Activated T-cell treated with anti-CD3 and anti-CD28 coated beads for 4 hours (primary cell): Measurements from ENCODE around the gene MAEA.
A peak's percentile ranks its signal among the peaks of the same experiment; 100 is the strongest.
"Not testable (repeated sequence)": the region's sequence is repeated elsewhere in the genome, so short reads cannot be mapped to it uniquely, and the experiment has no call there.

ENCODE experiments used
- DNase-seq: peaks from one replicate; pipeline ENCODE4 v3.0.0-alpha.2; 2020

MAEA gene

DNA sequence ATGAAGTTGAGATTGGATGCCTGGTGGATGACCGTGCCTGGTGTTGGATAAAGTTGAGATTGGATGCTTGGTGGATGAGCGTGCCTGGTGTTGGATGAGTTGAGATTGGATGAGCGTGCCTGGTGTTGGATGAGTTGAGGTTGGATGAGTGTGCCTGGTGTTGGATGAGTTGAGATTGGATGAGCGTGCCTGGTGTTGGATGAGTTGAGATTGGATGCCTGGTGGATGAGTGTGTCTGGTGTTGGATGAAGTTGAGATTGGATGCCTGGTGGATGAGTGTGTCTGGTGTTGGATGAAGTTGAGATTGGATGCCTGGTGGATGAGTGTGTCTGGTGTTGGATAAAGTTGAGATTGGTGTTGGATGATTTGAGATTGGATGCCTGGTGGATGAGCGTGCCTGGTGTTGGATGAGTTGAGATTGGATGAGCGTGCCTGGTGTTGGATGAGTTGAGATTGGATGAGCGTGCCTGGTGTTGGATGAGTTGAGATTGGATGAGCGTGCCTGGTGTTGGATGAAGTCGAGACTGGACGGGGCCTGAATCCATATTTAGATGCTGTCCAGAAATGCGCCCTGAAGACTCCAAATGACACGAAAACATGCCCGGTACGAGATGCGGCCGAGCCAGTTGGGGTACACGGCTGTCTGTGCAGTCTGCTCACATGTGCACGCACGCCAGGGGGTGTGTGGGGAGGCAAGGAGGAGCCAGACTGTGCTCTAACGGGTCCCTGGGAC, 34.9 kb downstream of the MAEA start:
- DNase-seq = not testable (repeated sequence)

- no peak for DNase-seq
Observed at GRCh38 chr4:1325176-1325480, 35.4 kb downstream of the MAEA start.

- no peak for DNase-seq
Observed at GRCh38 chr4:1325681-1326635, 36.3 kb downstream of the MAEA start.

DNA sequence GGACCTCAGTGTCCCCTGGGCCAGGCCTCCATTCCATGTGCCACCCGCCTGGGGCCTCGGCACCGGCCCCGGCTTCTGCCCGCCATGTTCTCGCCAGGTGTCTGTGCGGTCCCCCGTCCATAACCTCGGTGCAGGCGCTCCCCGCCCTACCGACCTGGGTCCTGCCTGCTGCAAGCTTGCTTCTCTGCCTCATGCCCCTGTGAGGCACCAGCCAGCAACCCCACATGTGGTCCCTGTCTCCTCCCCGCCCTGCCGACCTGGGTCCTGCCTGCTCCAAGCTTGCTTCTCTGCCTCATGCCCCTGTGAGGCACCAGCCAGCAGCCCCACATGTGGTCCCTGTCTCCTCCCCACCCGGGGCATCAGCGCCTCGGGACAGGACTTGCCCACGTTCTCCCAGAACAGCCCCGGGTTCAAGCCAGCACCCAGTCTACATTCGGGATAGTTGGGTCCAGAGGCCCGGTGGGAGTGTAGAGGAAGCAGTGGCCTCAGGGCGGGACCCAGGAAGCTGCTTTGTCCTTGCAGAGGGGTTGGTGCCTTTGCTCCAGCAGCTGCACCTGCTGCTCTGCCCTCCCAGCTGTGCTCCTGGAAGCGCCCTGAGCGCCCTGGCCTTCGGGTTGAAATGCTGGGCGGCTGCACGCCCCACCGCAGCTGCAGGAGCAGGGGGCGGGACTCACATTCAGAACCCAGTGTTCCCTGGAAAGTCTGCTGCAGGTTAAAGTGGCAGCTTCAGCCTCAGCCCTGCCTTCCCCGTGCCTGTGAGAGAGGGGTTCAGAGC, 37.2 kb downstream of the MAEA start:
- DNase-seq = no peak

- no peak for DNase-seq
Observed at GRCh38 chr4:1327526-1328266, 38.0 kb downstream of the MAEA start.

GRCh38 chr4:1328267-1329155, 38.8 kb downstream of the MAEA start:
- no peak for DNase-seq

DNA sequence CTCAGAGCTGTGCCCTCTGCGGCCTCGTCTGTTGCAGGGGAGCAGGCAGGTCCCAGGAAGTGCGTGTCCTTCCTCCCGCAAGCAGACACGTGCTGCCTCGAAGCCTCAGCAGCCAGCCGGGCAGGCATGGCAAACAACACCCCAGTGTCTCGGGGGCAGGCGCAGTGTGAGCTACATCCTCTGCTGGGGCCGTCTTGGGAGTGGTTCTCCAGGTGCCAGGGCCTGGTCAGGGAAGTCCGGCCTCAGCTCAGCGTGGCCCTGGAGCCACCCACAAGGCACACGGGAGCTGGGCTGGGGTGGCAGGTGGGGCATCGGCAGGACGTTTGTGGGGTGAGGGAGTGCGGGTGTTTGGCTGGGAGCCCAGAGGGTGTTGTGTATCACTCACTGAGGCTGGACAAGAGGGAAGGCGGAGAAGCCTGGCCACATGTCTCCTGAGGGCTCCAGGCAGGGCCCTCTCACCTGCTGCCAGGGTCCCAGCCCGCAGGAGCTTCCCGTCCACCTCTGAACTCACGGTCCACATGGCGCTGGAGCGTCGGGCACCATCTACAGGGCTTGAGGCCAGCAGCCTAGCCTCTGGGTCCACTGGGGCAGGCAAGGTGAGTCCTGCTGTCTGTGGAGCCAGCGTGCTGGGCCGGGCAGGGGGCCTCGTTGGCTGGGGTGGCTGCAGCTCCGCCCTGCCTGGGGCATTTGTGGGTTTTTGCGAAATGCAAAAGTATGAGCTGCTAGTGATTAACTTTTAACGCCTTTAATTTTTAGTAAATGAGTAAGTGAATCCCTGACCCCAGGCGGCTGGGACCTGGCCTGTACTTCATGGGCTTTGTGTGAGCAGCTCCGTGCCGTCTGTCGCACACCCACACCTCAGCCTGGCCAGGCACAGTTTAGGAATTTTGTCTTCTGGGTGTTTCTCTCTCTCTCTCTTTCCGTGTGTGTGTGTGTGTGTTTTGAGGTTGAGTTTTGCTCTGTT, 40.0 kb downstream of the MAEA start:
- DNase-seq = no peak

GRCh38 chr4:1330761-1331590, 41.3 kb downstream of the MAEA start:
- peak; percentile 26 for DNase-seq

DNA sequence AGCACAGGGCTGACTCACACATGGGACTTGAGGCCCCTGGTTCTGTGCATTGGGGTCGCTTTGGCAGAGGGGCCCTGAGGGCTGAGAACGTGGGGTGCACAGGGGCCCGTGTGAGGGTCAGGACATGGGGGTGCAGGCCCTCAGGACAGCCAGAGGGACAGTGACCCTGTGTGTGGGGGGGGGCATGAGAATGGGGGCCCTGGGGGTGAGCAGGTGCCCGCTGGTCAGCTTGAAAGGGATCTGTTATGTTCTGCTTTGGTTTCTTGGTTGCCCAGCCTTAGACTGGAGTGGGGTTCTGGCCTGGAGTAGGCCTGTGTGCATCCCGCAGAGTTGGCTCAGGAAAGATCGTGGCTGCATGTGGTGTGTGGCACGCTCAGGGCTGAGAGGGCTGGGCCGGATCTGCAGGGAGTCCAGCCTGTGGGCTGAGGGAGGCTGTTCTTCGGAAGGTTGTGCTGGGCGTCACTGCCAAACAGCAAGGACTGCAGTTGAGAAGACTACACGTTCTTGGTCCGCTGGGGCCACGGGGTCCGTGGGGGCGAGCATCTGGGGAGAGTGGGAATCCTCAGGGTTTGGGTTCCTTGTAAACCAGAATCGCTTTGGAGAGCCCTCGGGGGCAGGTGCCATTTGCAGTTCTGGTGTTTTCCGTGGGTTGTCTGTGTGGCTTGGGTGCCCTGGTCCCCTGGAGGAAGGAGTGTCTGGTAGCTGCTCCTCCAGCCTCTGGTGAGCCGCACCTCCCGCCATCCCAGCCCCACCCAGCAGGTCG, 42.1 kb downstream of the MAEA start:
- no peak for DNase-seq

- DNase-seq = no peak
Observed at GRCh38 chr4:1332686-1333085, 43.0 kb downstream of the MAEA start.

- DNase-seq = no peak
Observed at GRCh38 chr4:1333256-1333655, 43.6 kb downstream of the MAEA start.

DNA sequence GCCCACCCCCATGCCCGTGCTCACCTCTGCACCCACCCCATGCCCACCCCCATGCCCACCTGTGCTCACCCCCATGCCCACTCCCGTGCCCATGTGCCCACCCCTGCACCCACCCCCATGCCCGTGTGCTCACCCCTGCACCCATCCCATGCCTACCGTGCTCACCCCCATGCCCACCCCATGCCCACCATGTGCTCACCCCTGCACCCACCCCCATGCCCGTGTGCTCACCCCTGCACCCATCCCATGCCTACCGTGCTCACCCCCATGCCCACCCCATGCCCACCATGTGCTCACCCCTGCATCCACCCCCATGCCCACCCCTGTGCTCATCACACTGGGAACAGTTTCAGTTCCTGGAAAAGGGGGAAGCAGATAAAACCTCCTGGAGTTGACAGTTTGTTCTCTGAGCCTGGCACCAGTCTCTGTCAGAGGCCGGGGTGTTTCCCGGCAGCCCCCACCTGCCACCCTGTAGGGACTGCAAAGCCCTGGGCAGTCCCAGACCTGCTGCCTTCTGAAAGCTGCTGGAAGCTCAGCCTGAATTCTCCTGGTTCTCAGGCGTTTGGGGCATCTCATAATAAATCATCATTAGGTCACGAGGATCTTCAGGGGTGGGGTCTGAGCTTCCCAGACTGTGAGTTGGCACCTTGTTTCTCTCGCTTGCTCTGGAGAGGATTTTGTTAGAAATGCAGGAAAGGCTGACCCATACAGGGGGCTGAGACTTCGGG, 44.3 kb downstream of the MAEA start:
- DNase-seq = not testable (repeated sequence)

DNA sequence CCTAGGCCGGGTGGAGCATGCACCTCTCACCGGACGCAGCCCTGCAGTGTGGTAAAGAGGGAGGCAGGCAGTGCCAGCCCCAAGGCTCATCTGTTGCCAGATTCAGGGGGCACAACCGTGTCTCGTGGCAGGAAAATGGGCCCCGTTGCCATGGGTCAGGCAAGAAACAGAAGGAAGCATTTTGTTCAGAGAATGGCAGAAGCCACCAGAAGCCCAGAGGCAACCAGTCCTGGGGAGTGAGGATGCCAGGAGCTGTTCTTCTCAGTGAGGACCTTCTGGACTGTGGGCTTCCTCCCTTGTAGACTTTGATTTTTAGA, 44.8 kb downstream of the MAEA start:
- DNase-seq = no peak

DNA sequence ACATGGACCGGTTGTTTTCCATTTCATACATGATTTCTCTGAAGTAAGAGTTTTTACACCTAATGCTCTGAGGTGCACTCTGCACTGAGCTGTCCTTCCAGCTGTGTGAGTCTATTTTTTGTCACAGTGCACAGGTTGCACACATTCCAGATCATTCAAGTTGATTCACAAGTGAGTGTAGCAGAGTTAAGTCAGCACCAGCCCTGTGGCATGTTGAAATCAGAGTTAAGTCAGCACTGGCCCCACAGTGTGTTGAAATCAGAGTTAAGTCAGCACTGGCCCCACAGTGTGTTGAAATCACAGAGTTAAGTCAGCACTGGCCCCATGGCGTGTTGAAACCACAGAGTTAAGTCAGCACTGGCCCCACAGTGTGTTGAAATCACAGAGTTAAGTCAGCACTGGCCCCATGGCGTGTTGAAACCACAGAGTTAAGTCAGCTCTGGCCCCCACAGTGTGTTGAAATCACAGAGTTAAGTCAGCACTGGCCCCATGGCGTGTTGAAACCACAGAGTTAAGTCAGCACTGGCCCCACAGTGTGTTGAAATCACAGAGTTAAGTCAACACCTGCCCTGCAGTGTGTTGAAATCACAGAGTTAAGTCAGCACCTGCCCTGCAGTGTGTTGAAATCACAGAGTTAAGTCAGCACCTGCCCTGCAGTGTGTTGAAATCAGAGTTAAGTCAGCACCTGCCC, 45.6 kb downstream of the MAEA start:
- not testable (repeated sequence) for DNase-seq

DNA sequence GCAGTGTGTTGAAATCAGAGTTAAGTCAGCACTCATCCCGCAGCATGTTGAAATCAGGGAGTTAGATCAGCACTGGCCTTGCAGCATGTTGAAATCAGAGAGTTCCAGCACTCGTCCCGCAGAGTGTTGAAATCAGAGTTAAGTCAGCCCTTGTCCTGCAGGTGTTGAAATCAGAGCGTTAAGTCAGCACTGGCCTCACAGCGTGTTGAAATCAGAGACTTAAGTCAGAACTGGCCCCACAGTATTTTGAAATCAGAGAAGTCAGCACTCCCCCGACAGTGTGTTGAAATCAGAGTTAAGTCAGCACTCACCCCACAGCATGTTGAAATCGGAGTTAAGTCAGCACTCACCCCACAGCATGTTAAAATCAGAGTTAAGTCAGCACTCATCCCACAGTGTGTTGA, 46.4 kb downstream of the MAEA start:
- DNase-seq = no peak

GRCh38 chr4:1337376-1337831, 47.7 kb downstream of the MAEA start:
- DNase-seq = peak; percentile 43
